Calu3 (cell line): ENCODE data around the gene CD46. TPM values are rescaled to one million over a fixed set of nuclear protein-coding genes. Genes with fewer than 3 reads are reported as not detected.
"Not testable (repeated sequence)": the region's sequence is repeated elsewhere in the genome, so short reads cannot be mapped to it uniquely, and the experiment has no call there.

Experiments used
- Bru-seq: library from RNA; stranded (reverse); fragments of 400-500 nt; gene quantifications from one replicate; lab custom pipeline; 2021; lab: Mats Ljungman, UMichigan
- BruChase-seq, 2 experiments: library from RNA; stranded (reverse); fragments of 400-500 nt; gene quantifications; one replicate each; lab custom pipeline; 2021; lab: Mats Ljungman, UMichigan
- BruUV-seq: library from RNA; stranded (reverse); fragments of 400-500 nt; replicated peaks from 2 replicates; lab custom pipeline; 2021; lab: Mats Ljungman, UMichigan
- CTCF ChIA-PET: fragments of 300-600 bp; sonication (Branson Sonifier 250); formaldehyde crosslinking; loops from one replicate; lab custom pipeline; 2022; ENCODE audit warnings: antibody characterized with exemption; lab: Charles Lee
- DNase-seq: peaks from one replicate; pipeline ENCODE4 v3.0.0; 2022
- H3K27ac Mint-ChIP-seq: one replicate; pipeline ENCODE4 v1.8.0; 2022; ENCODE audit warnings: mixed read lengths; ENCODE audit not compliant: unreplicated experiment
- H3K27me3 Mint-ChIP-seq: one replicate; pipeline ENCODE4 v1.8.0; 2022; ENCODE audit warnings: mixed read lengths; ENCODE audit not compliant: unreplicated experiment
- H3K36me3 Mint-ChIP-seq: one replicate; pipeline ENCODE4 v1.8.0; 2022; ENCODE audit warnings: mild to moderate bottlenecking, moderate library complexity, mixed read lengths; ENCODE audit not compliant: insufficient read depth, unreplicated experiment
- H3K4me1 Mint-ChIP-seq: one replicate; pipeline ENCODE4 v1.8.0; 2022; ENCODE audit warnings: mild to moderate bottlenecking, low read depth, mixed read lengths; ENCODE audit not compliant: unreplicated experiment
- H3K4me3 Mint-ChIP-seq: one replicate; pipeline ENCODE4 v1.8.0; 2022; ENCODE audit warnings: mild to moderate bottlenecking, low read depth, moderate library complexity, mixed read lengths; ENCODE audit not compliant: unreplicated experiment
- H3K9me3 Mint-ChIP-seq: one replicate; pipeline ENCODE4 v1.8.0; 2022; ENCODE audit warnings: low read depth, mixed read lengths; ENCODE audit not compliant: unreplicated experiment
- CTCF ChIP-seq: fragments of 200-600 bp; IDR thresholded peaks from one replicate; pipeline ENCODE4 v1.8.0; 2022; ENCODE audit warnings: antibody characterized with exemption; ENCODE audit not compliant: unreplicated experiment
- intact Hi-C: fragments of 100-400 bp; cut with micrococcal nuclease; formaldehyde crosslinking; loops from one replicate; pipeline ENCODE4 v1.10.0; 2022; ENCODE audit not compliant: unreplicated experiment
- long read RNA-seq: library from polyadenylated mRNA; stranded (forward); transcript quantifications from one replicate; pipeline ENCODE4 v2.0.0, GENCODE V29; 2022
- total RNA-seq: library from RNA; stranded (reverse); gene quantifications from 2 replicates; pipeline ENCODE4 v1.2.3, GENCODE V29; 2022

Gene CD46
- 487 and 635 TPM in 2 replicates for total RNA-seq
- Bru-seq, nascent RNA = percentile 99 among the genes with signal in this experiment
- percentile 99 among the genes with signal in this experiment for BruChase-seq, experiment 1, labeled RNA remaining after a 6-hour chase
- percentile 99 among the genes with signal in this experiment for BruChase-seq, experiment 2, labeled RNA remaining after a 2-hour chase
- long read RNA-seq, transcript CD46-207 (12 exons, 3,281 nt) = minor isoform, 175 of 747 reads
- long read RNA-seq, transcript CD46-208 (13 exons, 3,326 nt) = minor isoform, 120 of 747 reads
- long read RNA-seq, transcript CD46-203 (12 exons, 3,233 nt) = minor isoform, 118 of 747 reads
- long read RNA-seq, transcript CD46-204 (11 exons, 3,188 nt) = major isoform, 193 of 747 reads
- long read RNA-seq, partial matches to known transcripts = 47 of 747 reads
- long read RNA-seq, other reads (novel, unspliced or antisense) = 79 of 747 reads

DNA sequence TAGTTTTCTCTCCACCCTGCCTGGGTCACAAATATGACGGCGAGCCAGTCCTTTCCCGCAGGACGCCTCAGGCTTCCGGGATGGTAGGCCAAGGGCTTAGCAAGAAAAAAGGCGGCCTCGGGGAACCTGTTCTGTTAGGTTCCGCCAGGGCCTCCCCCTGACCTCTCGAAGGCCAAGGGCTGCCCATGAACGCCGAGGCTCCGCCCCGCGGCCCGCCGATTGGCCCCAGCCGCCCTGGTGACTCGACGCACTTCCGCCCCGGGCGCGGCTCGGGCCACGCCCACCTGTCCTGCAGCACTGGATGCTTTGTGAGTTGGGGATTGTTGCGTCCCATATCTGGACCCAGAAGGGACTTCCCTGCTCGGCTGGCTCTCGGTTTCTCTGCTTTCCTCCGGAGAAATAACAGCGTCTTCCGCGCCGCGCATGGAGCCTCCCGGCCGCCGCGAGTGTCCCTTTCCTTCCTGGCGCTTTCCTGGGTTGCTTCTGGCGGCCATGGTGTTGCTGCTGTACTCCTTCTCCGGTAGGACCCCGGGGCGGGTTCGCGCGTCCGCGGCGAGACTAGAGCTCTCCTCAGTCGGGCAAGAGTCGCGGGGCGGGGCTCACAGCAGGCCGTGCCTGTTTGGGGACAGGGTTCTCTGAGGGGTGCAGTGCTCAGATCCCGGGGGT is at the start of gene CD46:
Gene CD46, plus strand, starts transcription at position 265 of the 666 bp plus-strand sequence. Its CDS starts 159 bp downstream, at position 424.
- peak; percentile 99 for DNase-seq
- intact Hi-C loops = loop anchor here (5.0 kb wide), 1 partner anchor 55 kb away; no protein-coding TSS in a partner anchor
- no TSS peak for BruUV-seq
- no peak for TF ChIP-seq CTCF
- peaks cover 66% of the 10 kb centered on the region for H3K4me1 Mint-ChIP-seq
- peaks cover 58% of the 10 kb centered on the region for H3K36me3 Mint-ChIP-seq
- H3K9me3 Mint-ChIP-seq = no peaks in the 10 kb centered on the region
- peak within 1 kb of the TSS; percentile 94 for H3K4me3 Mint-ChIP-seq
- CTCF ChIA-PET = interaction anchor here (0.6 to 2.0 kb wide), 3 partner anchors 20 to 53 kb away, joined by 3 to 7 read pairs (median 4); no protein-coding TSS in a partner anchor
- peak within 1 kb of the TSS; percentile 91 for H3K27ac Mint-ChIP-seq
- no peaks in the 10 kb centered on the region for H3K27me3 Mint-ChIP-seq

GRCh38 chr1:207702317-207702716 is 49.5 kb upstream of the CD46 start:
- CTCF ChIA-PET = interaction anchor here (1.1 kb wide), 1 partner anchor 46 kb away, joined by 3 read pairs; no protein-coding TSS in a partner anchor
- no TSS peak for BruUV-seq

GRCh38 chr1:207703712-207704111 is 48.1 kb upstream of the CD46 start:
- Mint-ChIP-seq H3K4me3 (no peak overlapping the region), H3K36me3 (no peaks in the 10 kb centered on the region), H3K9me3 (no peaks in the 10 kb centered on the region), H3K27ac (no peak overlapping the region), H3K4me1 (no peaks in the 10 kb centered on the region), H3K27me3 (no peaks in the 10 kb centered on the region)
- intact Hi-C loops = no loop called here
- CTCF ChIA-PET = interaction anchor here (1.0 kb wide), 1 partner anchor 35 kb away, joined by 3 read pairs; no protein-coding TSS in a partner anchor
- TF ChIP-seq CTCF = no peak
- DNase-seq = no peak
- no TSS peak for BruUV-seq

More at GRCh38 chr1:207702317-207702716, 49.5 kb upstream of the CD46 start:
- H3K36me3 Mint-ChIP-seq = no peaks in the 10 kb centered on the region
- no peaks in the 10 kb centered on the region for H3K9me3 Mint-ChIP-seq
- DNase-seq = no peak
- H3K4me1 Mint-ChIP-seq = no peaks in the 10 kb centered on the region
- intact Hi-C loops = no loop called here
- no peaks in the 10 kb centered on the region for H3K27me3 Mint-ChIP-seq
- no peak overlapping the region for H3K27ac Mint-ChIP-seq
- no peak overlapping the region for H3K4me3 Mint-ChIP-seq
- no peak for TF ChIP-seq CTCF

DNA sequence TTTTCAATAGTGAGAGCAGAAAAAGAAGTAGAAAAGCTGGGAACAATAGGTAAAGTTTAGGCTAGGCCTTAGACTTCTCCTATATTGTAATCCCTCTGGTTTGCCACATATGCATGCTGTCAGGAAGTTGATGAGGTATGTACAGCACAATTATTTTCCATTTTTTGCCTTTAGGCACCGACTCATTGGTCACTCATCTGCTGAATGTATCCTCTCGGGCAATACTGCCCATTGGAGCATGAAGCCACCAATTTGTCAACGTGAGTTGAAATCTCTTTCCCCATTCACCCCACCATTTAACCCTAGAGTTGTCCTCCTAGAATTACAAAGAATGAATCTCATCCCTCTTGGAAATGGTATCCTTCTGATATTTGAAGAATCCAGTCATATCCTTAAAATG is 43.9 kb upstream of the CD46 start:
- BruUV-seq, H3K9me3 Mint-ChIP-seq, H3K4me1 Mint-ChIP-seq, H3K4me3 Mint-ChIP-seq, DNase-seq, H3K27me3 Mint-ChIP-seq, intact Hi-C loops, H3K36me3 Mint-ChIP-seq, H3K27ac Mint-ChIP-seq: not testable (repeated sequence)
- CTCF ChIA-PET = interaction anchor here (0.5 kb wide), 1 partner anchor 161 kb away, joined by 3 read pairs; no protein-coding TSS in a partner anchor
